Epithelial cell of esophagus (primary cell): ENCODE measurements around the gene SIDT1.
"Not testable (repeated sequence)": the region's sequence is repeated elsewhere in the genome, so short reads cannot be mapped to it uniquely, and the experiment has no call there.

Source experiments
- DNase-seq: peaks from one replicate; pipeline ENCODE4 v3.0.0; 2010; ENCODE audit warnings: low read depth
- H3K4me3 ChIP-seq: 2 replicates; pipeline ENCODE4 v1.5.1; 2011; ENCODE audit warnings: mild to moderate bottlenecking, low read length, control low read depth
- CTCF ChIP-seq: IDR thresholded peaks from 2 replicates; pipeline ENCODE4 v1.5.1; 2011; ENCODE audit warnings: low read depth, mild to moderate bottlenecking, low read length, control low read depth, inconsistent platforms; ENCODE audit not compliant: insufficient read depth; ENCODE audit errors: missing control alignments

The SIDT1 gene

GRCh38 chr3:113629584-113630421, 97.4 kb downstream of the SIDT1 start:
- DNase-seq: no peak
- no peak for TF ChIP-seq CTCF
- H3K4me3 ChIP-seq: no peak overlapping the region

GRCh38 chr3:113630956-113631542, 98.7 kb downstream of the SIDT1 start:
- H3K4me3 ChIP-seq: no peak overlapping the region
- TF ChIP-seq CTCF: no peak
- no peak for DNase-seq

GRCh38 chr3:113631573-113631972, 99.2 kb downstream of the SIDT1 start:
- no peak overlapping the region for H3K4me3 ChIP-seq
- DNase-seq: no peak
- no peak for TF ChIP-seq CTCF

GRCh38 chr3:113634782-113635474, 102.6 kb downstream of the SIDT1 start:
- no peak for TF ChIP-seq CTCF
- no peak overlapping the region for H3K4me3 ChIP-seq
- DNase-seq: no peak

- not testable (repeated sequence) for DNase-seq
These were observed 103.7 kb downstream of the SIDT1 start for GRCh38 chr3:113636034-113636433.

GRCh38 chr3:113637756-113638155, 105.4 kb downstream of the SIDT1 start:
- no peak for TF ChIP-seq CTCF
- H3K4me3 ChIP-seq: no peak overlapping the region
- DNase-seq: no peak

More at GRCh38 chr3:113636034-113636433, 103.7 kb downstream of the SIDT1 start:
- H3K4me3 ChIP-seq: not testable (repeated sequence)

- no peak overlapping the region for H3K4me3 ChIP-seq
- no peak for DNase-seq
- TF ChIP-seq CTCF: no peak
These were observed 106.6 kb downstream of the SIDT1 start for GRCh38 chr3:113638910-113639309.
